ENCODE results near the gene SLC39A3. TPM values are rescaled to one million over a fixed set of nuclear protein-coding genes. Genes with fewer than 3 reads are reported as not detected.

The SLC39A3 gene
- total and polyA plus RNA-seq, 10 of the 15 experiments (the other 5 are each of a cell fraction or from before 2014, with no cell fraction given), result 0.63 to 67.1 (median 51.2) TPM

DNA sequence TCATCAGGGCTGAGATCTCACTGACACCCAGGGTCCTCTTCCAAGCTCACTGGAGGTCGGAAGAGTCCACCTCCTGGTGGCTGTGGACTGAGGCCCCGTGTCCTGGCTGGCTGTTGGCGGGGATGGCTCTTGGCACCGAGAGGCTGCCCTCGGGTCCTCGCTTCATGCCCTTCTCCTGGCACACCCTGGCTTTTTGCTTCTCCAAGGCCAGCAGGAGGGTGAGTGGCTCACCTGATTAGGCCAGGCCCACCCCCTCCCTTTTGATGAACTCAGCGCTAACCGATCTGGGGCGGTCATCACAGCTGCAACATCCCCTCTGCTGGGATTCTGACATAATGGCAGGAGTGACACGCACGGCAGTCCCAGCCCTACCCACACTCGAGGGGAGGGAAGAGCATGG lies 4.4 kb downstream of the SLC39A3 start (continued):
- TF ChIP-seq, protein P1, sequence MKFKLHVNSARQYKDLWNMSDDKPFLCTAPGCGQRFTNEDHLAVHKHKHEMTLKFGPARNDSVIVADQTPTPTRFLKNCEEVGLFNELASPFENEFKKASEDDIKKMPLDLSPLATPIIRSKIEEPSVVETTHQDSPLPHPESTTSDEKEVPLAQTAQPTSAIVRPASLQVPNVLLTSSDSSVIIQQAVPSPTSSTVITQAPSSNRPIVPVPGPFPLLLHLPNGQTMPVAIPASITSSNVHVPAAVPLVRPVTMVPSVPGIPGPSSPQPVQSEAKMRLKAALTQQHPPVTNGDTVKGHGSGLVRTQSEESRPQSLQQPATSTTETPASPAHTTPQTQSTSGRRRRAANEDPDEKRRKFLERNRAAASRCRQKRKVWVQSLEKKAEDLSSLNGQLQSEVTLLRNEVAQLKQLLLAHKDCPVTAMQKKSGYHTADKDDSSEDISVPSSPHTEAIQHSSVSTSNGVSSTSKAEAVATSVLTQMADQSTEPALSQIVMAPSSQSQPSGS (IDR thresholded peaks at IDR 0.05; ENCODE audit: low read length), result no peak
- TF ChIP-seq STAT3 (IDR thresholded peaks at IDR 0.05; ENCODE audit: low read depth, low read length) (no peak), NFXL1 (IDR thresholded peaks at IDR 0.05; ENCODE audit: borderline replicate concordance) (no peak)

DNA sequence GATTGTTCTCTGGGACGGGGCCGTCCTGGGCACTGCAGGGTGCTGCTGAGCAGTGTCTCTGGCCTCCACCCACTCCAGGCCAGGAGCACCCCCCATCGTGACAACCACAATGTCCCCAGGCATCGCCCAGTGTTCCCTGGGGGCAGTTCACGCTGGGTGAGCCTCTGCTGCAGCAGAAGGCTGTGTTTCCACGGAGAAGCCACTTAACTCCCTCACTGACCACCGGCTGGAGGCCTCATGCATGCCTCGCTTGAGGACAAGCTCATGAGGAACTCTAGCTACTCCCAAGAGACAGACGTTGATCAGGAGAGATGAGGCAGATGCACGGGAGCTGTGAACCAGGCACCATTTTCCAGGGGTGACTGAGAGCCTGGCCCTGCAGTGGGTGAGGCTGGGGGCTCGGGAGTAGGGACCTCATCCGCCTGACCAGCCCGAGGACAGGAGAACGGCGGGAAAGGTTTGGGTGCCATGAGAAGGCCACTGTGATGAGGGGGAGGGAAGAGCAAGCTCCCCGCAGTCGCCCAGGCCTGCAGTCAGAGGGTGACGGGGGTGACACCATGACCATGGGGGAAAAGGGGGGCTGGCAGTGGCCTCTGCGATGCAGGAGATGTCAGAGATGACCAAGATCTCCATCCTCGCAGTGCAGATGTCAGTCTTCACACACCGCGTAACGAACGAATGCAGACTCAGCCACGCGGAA lies 5.1 kb downstream of the SLC39A3 start:
- intact Hi-C loops (cut with micrococcal nuclease; ENCODE audit: unreplicated experiment), result loop anchor here (5.0 kb wide), 1 partner anchor 67 kb away; no protein-coding TSS in a partner anchor
- no peak overlapping the region for H2AFZ ChIP-seq (ENCODE audit: control insufficient read depth, low read depth, low read length)
- H3K4me2 ChIP-seq (ENCODE audit: control insufficient read depth, insufficient read depth), result no peak overlapping the region
- SMC1A ChIA-PET (ENCODE audit: uncharacterized antibody, unreplicated experiment), result interaction anchor here (0.9 to 1.1 kb wide), 2 partner anchors 36 to 86 kb away, joined by 3 read pairs; no protein-coding TSS in a partner anchor
- H3K9ac ChIP-seq (ENCODE audit: control insufficient read depth, insufficient read depth, low read length), result no peak overlapping the region
- H3K9me3 ChIP-seq (replicated peaks; ENCODE audit: control insufficient read depth, insufficient read depth, low read length), result peaks cover 8% of the 10 kb centered on the region; the same call in 2 of the 3 replicates
- TF ChIP-seq HDAC2 (IDR thresholded peaks at IDR 0.05) (no peak), PAX5 (IDR thresholded peaks at IDR 0.05; ENCODE audit: borderline replicate concordance, low read depth, low read length) (0 out of 2 replicates have a peak, but pooled peaks have one; percentile 34)
- DNase-seq (ENCODE audit: low read depth, low spot score), result no peak
- ATAC-seq, result no peak
- FAIRE-seq, result no peak
- H3K4me3 ChIP-seq, result no peak overlapping the region
- POLR2A ChIA-PET, result interaction anchor here (0.6 kb wide), 1 partner anchor 25 kb away, joined by 3 read pairs; no protein-coding TSS in a partner anchor
- BruUV-seq (replicated peaks), result no TSS peak
- no peak overlapping the region for H3K27ac ChIP-seq (ENCODE audit: control insufficient read depth, insufficient read depth)
- H4K20me1 ChIP-seq (ENCODE audit: control insufficient read depth, insufficient read depth), result no peaks in the 10 kb centered on the region
- H3K27me3 ChIP-seq (replicated peaks in 1 of 2; ENCODE audit: control insufficient read depth in 2 of 2, insufficient read depth in 2 of 2, low read length in 1 of 2), result no peaks in the 10 kb centered on the region
- H3K79me2 ChIP-seq (ENCODE audit: control insufficient read depth, insufficient read depth, low read length), result peaks cover 14% of the 10 kb centered on the region
- RAD21 ChIA-PET (ENCODE audit: unreplicated experiment), result interaction anchor here (1.1 kb wide), 1 partner anchor 12 kb away, joined by 3 read pairs; no protein-coding TSS in a partner anchor
- peaks cover 11 to 15% of the 10 kb centered on the region in 2 experiments; a peak in 3 of 4 replicates for H3K36me3 ChIP-seq (ENCODE audit: control insufficient read depth in 2 of 2, insufficient read depth in 2 of 2, low read length in 1 of 2)
- no peaks in the 10 kb centered on the region for H3K4me1 ChIP-seq (ENCODE audit: control insufficient read depth, insufficient read depth, low read length)
- WGBS (ENCODE audit: insufficient coverage, insufficient replicate concordance, low lambda C conversion rate, missing lambda C conversion rate), result 67% methylated on average over 26 of the region's 26 CpGs
- in situ Hi-C loops (cut with MboI), result no loop called here
- CTCF ChIA-PET, result interaction anchor here (1.2 kb wide), 1 partner anchor 86 kb away, joined by 6 read pairs; no protein-coding TSS in a partner anchor

Data from GM12878 (cell line).